Vagina (tissue), 2 donors: Measurements from ENCODE around the gene CLEC10A. TPM values are rescaled to one million over a fixed set of nuclear protein-coding genes. Genes with fewer than 3 reads are reported as not detected.

ENCODE experiments used
- DNase-seq, 2 donors: peaks; one replicate each; pipeline ENCODE4 v3.0.0-alpha.2; 2017; ENCODE audit errors: extremely low spot score in 2 of 2
- H3K27ac ChIP-seq: fragments of 200-600 bp; sonication (generic); one replicate; pipeline ENCODE4 v1.5.1; 2019
- H3K27me3 ChIP-seq: fragments of 200-600 bp; sonication (generic); one replicate; pipeline ENCODE4 v1.5.1; 2019
- H3K36me3 ChIP-seq, 2 donors: fragments of 200-600 bp; sonication (generic); one replicate each; pipeline ENCODE4 v1.5.1; 2017 to 2019
- H3K4me1 ChIP-seq: fragments of 200-600 bp; sonication (generic); one replicate; pipeline ENCODE4 v1.5.1; 2019
- H3K4me3 ChIP-seq, 2 donors: fragments of 200-600 bp; sonication (generic); 1 replicate in 1 of 2; 2 replicates in 1 of 2; pipeline ENCODE4 v1.5.1; 2016 to 2019
- H3K9me3 ChIP-seq: fragments of 200-600 bp; sonication (generic); one replicate; pipeline ENCODE4 v1.5.1; 2019
- CTCF ChIP-seq, 3 experiments: fragments of 450-650 bp in 2 of 3; fragments of 200-600 bp in 1 of 3; sonication (generic) in 1 of 3; IDR thresholded peaks; one replicate each; pipeline ENCODE4 v1.5.1; 2017 to 2019; ENCODE audit warnings: antibody characterized with exemption in 3 of 3, mild to moderate bottlenecking in 2 of 3, moderate library complexity in 2 of 3
- POLR2A ChIP-seq, 2 donors: fragments of 450-650 bp; IDR thresholded peaks; one replicate each; pipeline ENCODE4 v1.6.1; 2017; ENCODE audit warnings: antibody characterized with exemption in 2 of 2, mild to moderate bottlenecking in 2 of 2, moderate library complexity in 2 of 2
- POLR2AphosphoS5 ChIP-seq, 2 donors: sonication (generic); formaldehyde crosslinking; IDR thresholded peaks; one replicate each; pipeline ENCODE4 v1.9.0; 2017; ENCODE audit warnings: antibody characterized with exemption in 2 of 2, mild to moderate bottlenecking in 2 of 2, low read depth in 1 of 2; ENCODE audit not compliant: insufficient read depth in 1 of 2
- intact Hi-C: fragments of 100-400 bp; cut with DNase I; formaldehyde crosslinking; loops from one replicate; pipeline ENCODE4 v1.15.1; 2023
- total RNA-seq: library from RNA; depleted of rRNA; stranded (reverse); fragments of >200 nt; gene quantifications from one replicate; pipeline ENCODE4 v1.2.3, GENCODE V29; 2016

CLEC10A gene
- total RNA-seq, 1 donor from 2014 or later, result 3.7 TPM

DNA sequence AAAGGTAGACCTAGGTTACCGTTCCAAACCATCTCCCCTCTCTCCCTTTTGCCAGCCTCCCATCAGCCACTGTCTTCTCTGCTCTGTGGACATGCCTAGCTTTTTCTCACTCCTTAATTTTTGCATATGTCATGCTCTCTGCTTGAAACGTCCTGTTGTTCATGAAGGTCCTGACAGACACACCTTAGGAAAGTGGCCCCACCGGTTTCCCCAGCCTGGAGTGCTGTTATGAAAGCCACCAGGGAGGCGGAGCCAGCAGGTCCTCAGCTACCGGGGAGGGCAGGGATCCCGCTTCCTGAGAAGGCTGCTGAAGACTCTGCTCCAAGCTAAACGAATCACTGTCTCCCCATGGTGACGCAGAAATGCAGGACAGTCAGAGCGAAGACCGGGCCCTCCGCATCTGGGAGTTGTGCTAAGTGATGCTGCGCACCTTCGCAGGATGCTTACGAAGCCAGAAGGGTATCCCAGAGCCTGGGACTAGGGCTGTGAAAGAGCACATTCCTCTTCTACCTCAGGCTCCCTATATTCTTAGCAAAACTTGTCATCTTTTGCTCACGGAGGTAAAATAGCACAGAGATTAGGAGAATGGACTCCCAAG lies 33.8 kb downstream of the CLEC10A start:
- Histone ChIP-seq H3K27me3 (no peaks in the 10 kb centered on the region), H3K27ac (peak overlapping the region; percentile 59), H3K4me3 (peak overlapping the region; percentile 31 to 33), H3K9me3 (no peaks in the 10 kb centered on the region), H3K36me3 (no peaks in the 10 kb centered on the region), H3K4me1 (peaks cover 33% of the 10 kb centered on the region)
- intact Hi-C loops, result no loop called here
- TF ChIP-seq CTCF (IDR thresholded peaks at IDR 0.05), result no peak
- TF ChIP-seq POLR2AphosphoS5 (IDR thresholded peaks at IDR 0.05; ENCODE audit: insufficient read depth in 1 of 2, low read depth in 1 of 2), result peak in 1 of 2 donors; percentile 28
- DNase-seq, result no peak

- peak overlapping the region; percentile 31 to 33 for H3K4me3 ChIP-seq
- TF ChIP-seq CTCF (IDR thresholded peaks at IDR 0.05) (peak; percentile 61 to 71 (median 69)), POLR2AphosphoS5 (IDR thresholded peaks at IDR 0.05; ENCODE audit: insufficient read depth in 1 of 2, low read depth in 1 of 2) (peak in 1 of 2 donors; percentile 71), POLR2A (IDR thresholded peaks at IDR 0.05) (no peak)
- no peak for DNase-seq
Observed at GRCh38 chr17:7045492-7046126, 34.4 kb downstream of the CLEC10A start.

GRCh38 chr17:7043497-7044198 lies 36.4 kb downstream of the CLEC10A start, which contains the start of gene SLC16A11:
Gene SLC16A11 (minus strand): TSS chr17:7044092. CDS start chr17:7043513, 579 bp downstream.
- DNase-seq, result no peak
- TF ChIP-seq POLR2AphosphoS5 (IDR thresholded peaks at IDR 0.05; ENCODE audit: insufficient read depth in 1 of 2, low read depth in 1 of 2) (peak in 1 of 2 donors; percentile 40), POLR2A (IDR thresholded peaks at IDR 0.05) (no peak)
- Histone ChIP-seq H3K4me3 (peak within 1 kb of the TSS; percentile 48 to 50), H3K36me3 (no peaks in the 10 kb centered on the region), H3K4me1 (peaks cover 33% of the 10 kb centered on the region), H3K9me3 (no peaks in the 10 kb centered on the region), H3K27me3 (no peaks in the 10 kb centered on the region), H3K27ac (peak within 1 kb of the TSS; percentile 68)
- intact Hi-C loops, result no loop called here

More at GRCh38 chr17:7045492-7046126, 34.4 kb downstream of the CLEC10A start:
- Histone ChIP-seq H3K27ac (peak overlapping the region; percentile 59), H3K9me3 (no peaks in the 10 kb centered on the region), H3K4me1 (peaks cover 33% of the 10 kb centered on the region), H3K27me3 (no peaks in the 10 kb centered on the region), H3K36me3 (no peaks in the 10 kb centered on the region)
- intact Hi-C loops, result no loop called here

GRCh38 chr17:7043182-7043496 lies 36.9 kb downstream of the CLEC10A start:
- intact Hi-C loops, result no loop called here
- TF ChIP-seq POLR2AphosphoS5 (IDR thresholded peaks at IDR 0.05; ENCODE audit: insufficient read depth in 1 of 2, low read depth in 1 of 2), result no peak
- no peak for TF ChIP-seq POLR2A (IDR thresholded peaks at IDR 0.05)
- no peak for TF ChIP-seq CTCF (IDR thresholded peaks at IDR 0.05)
- Histone ChIP-seq H3K9me3 (no peaks in the 10 kb centered on the region), H3K4me1 (peaks cover 33% of the 10 kb centered on the region), H3K36me3 (no peaks in the 10 kb centered on the region), H3K27me3 (no peaks in the 10 kb centered on the region), H3K4me3 (peak overlapping the region; percentile 48 to 50), H3K27ac (peak overlapping the region; percentile 68)
- DNase-seq, result no peak

DNA sequence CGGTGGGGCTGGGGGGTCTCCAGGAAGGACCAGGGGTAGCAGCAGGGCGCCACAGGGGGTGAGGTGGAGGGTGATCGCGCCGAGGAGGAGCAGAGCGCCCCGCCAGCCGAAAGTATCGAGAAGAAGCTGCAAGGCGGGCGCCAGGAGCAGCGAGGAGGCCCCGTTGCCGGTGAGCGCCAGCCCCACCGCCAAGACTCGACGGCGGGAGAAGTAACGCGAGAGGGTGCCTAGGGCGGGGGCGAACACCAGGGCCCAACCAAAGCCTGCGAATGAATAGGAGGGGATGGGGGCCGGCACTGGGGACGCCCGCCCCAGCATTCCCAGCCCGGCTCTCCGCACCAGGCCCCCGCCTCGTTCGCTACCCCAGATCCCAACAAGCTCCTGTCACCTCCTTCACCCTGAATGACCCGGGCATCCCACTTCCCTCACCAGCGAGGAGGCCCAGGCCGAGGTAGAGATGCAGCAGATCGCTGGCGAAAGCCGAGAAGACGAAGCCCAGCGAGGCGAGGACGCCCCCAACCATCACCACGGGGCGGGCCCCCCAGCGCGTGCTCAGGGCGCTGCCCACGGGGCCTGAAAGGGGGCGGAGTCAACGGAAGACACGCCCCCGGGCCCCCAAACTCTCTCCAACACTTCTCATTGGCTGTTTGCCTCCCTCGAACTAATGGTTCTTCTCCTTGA lies 37.4 kb downstream of the CLEC10A start:
- peak overlapping the region; percentile 48 to 50 for H3K4me3 ChIP-seq
- TF ChIP-seq POLR2A (IDR thresholded peaks at IDR 0.05) (no peak), CTCF (IDR thresholded peaks at IDR 0.05) (no peak), POLR2AphosphoS5 (IDR thresholded peaks at IDR 0.05; ENCODE audit: insufficient read depth in 1 of 2, low read depth in 1 of 2) (no peak)
- no peaks in the 10 kb centered on the region for H3K9me3 ChIP-seq
- H3K27ac ChIP-seq, result peak overlapping the region; percentile 68
- intact Hi-C loops, result no loop called here
- no peaks in the 10 kb centered on the region for H3K27me3 ChIP-seq
- no peak for DNase-seq
- peaks cover 33% of the 10 kb centered on the region for H3K4me1 ChIP-seq
- no peaks in the 10 kb centered on the region for H3K36me3 ChIP-seq
